ENCODE results near the gene GAMT. TPM values are rescaled to one million over a fixed set of nuclear protein-coding genes. Genes with fewer than 3 reads are reported as not detected.
A peak's percentile ranks its signal among the peaks of the same experiment; 100 is the strongest.

The GAMT gene
- total and polyA plus RNA-seq, 2 of the 13 experiments (the other 11 are each of a cell fraction or from before 2014, with no cell fraction given), result 115 to 124 TPM

DNA sequence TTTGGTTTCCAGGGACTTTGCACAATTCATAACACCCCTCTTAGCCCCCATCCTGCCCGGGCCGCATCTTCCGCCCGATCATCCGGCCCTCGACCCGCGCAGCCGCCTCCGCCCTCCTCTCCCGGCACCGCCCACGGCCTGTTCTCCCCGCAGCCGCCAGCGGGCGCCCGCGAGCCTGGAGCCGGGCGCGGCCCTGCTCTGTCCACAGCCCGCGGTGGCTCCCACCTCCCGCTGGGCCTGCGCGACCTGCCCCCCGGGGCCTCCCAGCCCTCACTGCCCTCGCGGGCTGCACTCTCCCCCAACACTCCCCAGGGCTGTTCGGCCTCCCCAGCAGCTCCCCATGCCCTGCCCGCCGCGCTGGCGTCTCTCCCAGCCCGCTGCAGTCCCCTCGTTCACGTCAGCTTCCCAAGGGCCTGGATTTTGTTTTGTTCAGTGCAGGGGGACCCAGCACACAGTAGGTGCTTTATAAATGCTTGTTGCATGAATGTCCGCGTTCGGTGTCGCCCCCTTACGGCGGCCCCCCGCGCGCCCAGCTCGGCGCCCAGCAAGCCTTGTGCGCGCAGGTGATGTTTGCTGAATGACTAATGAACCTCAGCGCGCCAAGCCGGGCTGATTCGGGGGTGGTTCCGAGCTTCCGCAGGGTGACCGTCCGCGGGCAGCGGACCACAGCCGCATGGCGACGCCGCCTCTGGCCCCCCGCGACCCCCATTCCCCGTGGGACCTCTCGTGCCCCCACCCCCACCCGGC lies 44.0 kb upstream of the GAMT start (continued):
- TF ChIP-seq HMGXB3 (CRISPR knock-in tag; IDR thresholded peaks at IDR 0.05; ENCODE audit: borderline replicate concordance) (no peak), MBD4 (IDR thresholded peaks at IDR 0.05; ENCODE audit: borderline replicate concordance, low read length) (no peak), ZNF800 (CRISPR knock-in tag; IDR thresholded peaks at IDR 0.05) (0 out of 2 replicates have a peak, but pooled peaks have one; percentile 36), POLR2A (IDR thresholded peaks at IDR 0.05; ENCODE audit: insufficient read depth in 1 of 2, low read depth in 2 of 2, low read length in 2 of 2) (no peak), RFX5 (IDR thresholded peaks at IDR 0.05; ENCODE audit: low read depth, low read length) (no peak), ZNF33B (CRISPR knock-in tag; IDR thresholded peaks at IDR 0.05) (peak; percentile 37; the same call in 1 of the 2 replicates), HNRNPK (IDR thresholded peaks at IDR 0.05; ENCODE audit: low read depth, low read length, poor library complexity, severe bottlenecking) (peak; percentile 69), PBX3 (CRISPR knock-in tag; IDR thresholded peaks at IDR 0.05; ENCODE audit: borderline replicate concordance) (no peak), SMAD9 (CRISPR knock-in tag; IDR thresholded peaks at IDR 0.05) (no peak), ZGPAT (CRISPR knock-in tag; IDR thresholded peaks at IDR 0.05) (peak; percentile 70), ZSCAN29 (CRISPR knock-in tag; conservative IDR thresholded peaks at IDR 0.05) (peak; percentile 58; the same call in 1 of the 2 replicates), KLF12 (CRISPR knock-in tag; IDR thresholded peaks at IDR 0.05; ENCODE audit: borderline replicate concordance) (peak; percentile 93)
- TF ChIP-seq, protein P1, sequence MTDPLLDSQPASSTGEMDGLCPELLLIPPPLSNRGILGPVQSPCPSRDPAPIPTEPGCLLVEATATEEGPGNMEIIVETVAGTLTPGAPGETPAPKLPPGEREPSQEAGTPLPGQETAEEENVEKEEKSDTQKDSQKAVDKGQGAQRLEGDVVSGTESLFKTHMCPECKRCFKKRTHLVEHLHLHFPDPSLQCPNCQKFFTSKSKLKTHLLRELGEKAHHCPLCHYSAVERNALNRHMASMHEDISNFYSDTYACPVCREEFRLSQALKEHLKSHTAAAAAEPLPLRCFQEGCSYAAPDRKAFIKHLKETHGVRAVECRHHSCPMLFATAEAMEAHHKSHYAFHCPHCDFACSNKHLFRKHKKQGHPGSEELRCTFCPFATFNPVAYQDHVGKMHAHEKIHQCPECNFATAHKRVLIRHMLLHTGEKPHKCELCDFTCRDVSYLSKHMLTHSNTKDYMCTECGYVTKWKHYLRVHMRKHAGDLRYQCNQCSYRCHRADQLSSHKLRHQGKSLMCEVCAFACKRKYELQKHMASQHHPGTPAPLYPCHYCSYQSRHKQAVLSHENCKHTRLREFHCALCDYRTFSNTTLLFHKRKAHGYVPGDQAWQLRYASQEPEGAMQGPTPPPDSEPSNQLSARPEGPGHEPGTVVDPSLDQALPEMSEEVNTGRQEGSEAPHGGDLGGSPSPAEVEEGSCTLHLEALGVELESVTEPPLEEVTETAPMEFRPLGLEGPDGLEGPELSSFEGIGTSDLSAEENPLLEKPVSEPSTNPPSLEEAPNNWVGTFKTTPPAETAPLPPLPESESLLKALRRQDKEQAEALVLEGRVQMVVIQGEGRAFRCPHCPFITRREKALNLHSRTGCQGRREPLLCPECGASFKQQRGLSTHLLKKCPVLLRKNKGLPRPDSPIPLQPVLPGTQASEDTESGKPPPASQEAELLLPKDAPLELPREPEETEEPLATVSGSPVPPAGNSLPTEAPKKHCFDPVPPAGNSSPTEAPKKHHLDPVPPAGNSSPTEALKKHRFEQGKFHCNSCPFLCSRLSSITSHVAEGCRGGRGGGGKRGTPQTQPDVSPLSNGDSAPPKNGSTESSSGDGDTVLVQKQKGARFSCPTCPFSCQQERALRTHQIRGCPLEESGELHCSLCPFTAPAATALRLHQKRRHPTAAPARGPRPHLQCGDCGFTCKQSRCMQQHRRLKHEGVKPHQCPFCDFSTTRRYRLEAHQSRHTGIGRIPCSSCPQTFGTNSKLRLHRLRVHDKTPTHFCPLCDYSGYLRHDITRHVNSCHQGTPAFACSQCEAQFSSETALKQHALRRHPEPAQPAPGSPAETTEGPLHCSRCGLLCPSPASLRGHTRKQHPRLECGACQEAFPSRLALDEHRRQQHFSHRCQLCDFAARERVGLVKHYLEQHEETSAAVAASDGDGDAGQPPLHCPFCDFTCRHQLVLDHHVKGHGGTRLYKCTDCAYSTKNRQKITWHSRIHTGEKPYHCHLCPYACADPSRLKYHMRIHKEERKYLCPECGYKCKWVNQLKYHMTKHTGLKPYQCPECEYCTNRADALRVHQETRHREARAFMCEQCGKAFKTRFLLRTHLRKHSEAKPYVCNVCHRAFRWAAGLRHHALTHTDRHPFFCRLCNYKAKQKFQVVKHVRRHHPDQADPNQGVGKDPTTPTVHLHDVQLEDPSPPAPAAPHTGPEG (CRISPR knock-in tag; IDR thresholded peaks at IDR 0.05), result 0 out of 2 replicates have a peak, but pooled peaks have one; percentile 42

Measured in HepG2 (cell line).